Measurements from ENCODE around the gene TMEM61.

The TMEM61 gene

GRCh38 chr1:54982739-54983138 lies 2.3 kb downstream of the TMEM61 start:
- Histone ChIP-seq H3K9me2 (replicated peaks; ENCODE audit: low read depth, low read length) (no peaks in the 10 kb centered on the region), H4K20me1 (ENCODE audit: insufficient read depth, low read length, poor library complexity, severe bottlenecking) (no peaks in the 10 kb centered on the region), H3K4me2 (ENCODE audit: low read depth, low read length, poor library complexity, severe bottlenecking) (no peak overlapping the region), H3K27me3 (ENCODE audit: insufficient read depth, low read length, poor library complexity, severe bottlenecking) (no peaks in the 10 kb centered on the region), H3K4me3 (ENCODE audit: low read length, poor library complexity, severe bottlenecking) (no peak overlapping the region), H3K9me3 (ENCODE audit: insufficient read depth, low read depth, low read length) (no peaks in the 10 kb centered on the region), H3F3A (ENCODE audit: low read depth) (no peaks in the 10 kb centered on the region), H3K79me2 (ENCODE audit: insufficient read depth, low read length) (no peaks in the 10 kb centered on the region), H3K36me3 (ENCODE audit: insufficient read depth, low read length) (no peaks in the 10 kb centered on the region), H3K9ac (ENCODE audit: low read depth, low read length, poor library complexity, severe bottlenecking) (no peak overlapping the region), H3K4me1 (ENCODE audit: insufficient read depth, low read length, poor library complexity, severe bottlenecking) (no peaks in the 10 kb centered on the region), H2AFZ (ENCODE audit: low read length) (no peak overlapping the region)
- TF ChIP-seq CTCF (conservative IDR thresholded peaks at IDR 0.05; ENCODE audit: low read length), result no peak; the same call in 1 of the 2 replicates
- TF ChIP-seq EZH2phosphoT487 (IDR thresholded peaks at IDR 0.05; ENCODE audit: borderline replicate concordance), result no peak

GRCh38 chr1:54984131-54984842 lies 3.9 kb downstream of the TMEM61 start:
- Histone ChIP-seq H3K4me2 (ENCODE audit: low read depth, low read length, poor library complexity, severe bottlenecking) (no peak overlapping the region), H3K9me2 (replicated peaks; ENCODE audit: low read depth, low read length) (no peaks in the 10 kb centered on the region), H3K4me3 (ENCODE audit: low read length, poor library complexity, severe bottlenecking) (no peak overlapping the region), H3K9ac (ENCODE audit: low read depth, low read length, poor library complexity, severe bottlenecking) (no peak overlapping the region), H3F3A (ENCODE audit: low read depth) (no peaks in the 10 kb centered on the region), H3K4me1 (ENCODE audit: insufficient read depth, low read length, poor library complexity, severe bottlenecking) (no peaks in the 10 kb centered on the region), H4K20me1 (ENCODE audit: insufficient read depth, low read length, poor library complexity, severe bottlenecking) (no peaks in the 10 kb centered on the region), H3K79me2 (ENCODE audit: insufficient read depth, low read length) (no peaks in the 10 kb centered on the region), H3K27me3 (ENCODE audit: insufficient read depth, low read length, poor library complexity, severe bottlenecking) (no peaks in the 10 kb centered on the region), H2AFZ (ENCODE audit: low read length) (no peak overlapping the region), H3K9me3 (ENCODE audit: insufficient read depth, low read depth, low read length) (no peaks in the 10 kb centered on the region), H3K36me3 (ENCODE audit: insufficient read depth, low read length) (no peaks in the 10 kb centered on the region)
- TF ChIP-seq CTCF (conservative IDR thresholded peaks at IDR 0.05; ENCODE audit: low read length), result no peak

- Histone ChIP-seq H3K9me3 (ENCODE audit: insufficient read depth, low read depth, low read length) (no peaks in the 10 kb centered on the region), H3K9me2 (replicated peaks; ENCODE audit: low read depth, low read length) (no peaks in the 10 kb centered on the region), H4K20me1 (ENCODE audit: insufficient read depth, low read length, poor library complexity, severe bottlenecking) (no peaks in the 10 kb centered on the region), H3K9ac (ENCODE audit: low read depth, low read length, poor library complexity, severe bottlenecking) (no peak overlapping the region), H3K79me2 (ENCODE audit: insufficient read depth, low read length) (no peaks in the 10 kb centered on the region), H3F3A (ENCODE audit: low read depth) (no peaks in the 10 kb centered on the region), H3K4me1 (ENCODE audit: insufficient read depth, low read length, poor library complexity, severe bottlenecking) (no peaks in the 10 kb centered on the region), H2AFZ (ENCODE audit: low read length) (no peak overlapping the region), H3K4me3 (ENCODE audit: low read length, poor library complexity, severe bottlenecking) (no peak overlapping the region), H3K27me3 (ENCODE audit: insufficient read depth, low read length, poor library complexity, severe bottlenecking) (no peaks in the 10 kb centered on the region), H3K36me3 (ENCODE audit: insufficient read depth, low read length) (no peaks in the 10 kb centered on the region), H3K4me2 (ENCODE audit: low read depth, low read length, poor library complexity, severe bottlenecking) (no peak overlapping the region)
- TF ChIP-seq CTCF (conservative IDR thresholded peaks at IDR 0.05; ENCODE audit: low read length) (no peak), EZH2phosphoT487 (IDR thresholded peaks at IDR 0.05; ENCODE audit: borderline replicate concordance) (no peak)
Observed at GRCh38 chr1:54985556-54985955, 5.1 kb downstream of the TMEM61 start.
